HG03571 (cell line): ENCODE data around the gene CLN3.
"Not testable (repeated sequence)": the region's sequence is repeated elsewhere in the genome, so short reads cannot be mapped to it uniquely, and the experiment has no call there.

Experiments
- ATAC-seq: cut with Tn5 transposase; IDR thresholded peaks from one replicate; pipeline ENCODE4 v1.9.1; 2021; ENCODE audit not compliant: unreplicated experiment

The CLN3 gene

GRCh38 chr16:28514246-28514645 is 22.4 kb upstream of the CLN3 start:
- ATAC-seq: no peak

DNA sequence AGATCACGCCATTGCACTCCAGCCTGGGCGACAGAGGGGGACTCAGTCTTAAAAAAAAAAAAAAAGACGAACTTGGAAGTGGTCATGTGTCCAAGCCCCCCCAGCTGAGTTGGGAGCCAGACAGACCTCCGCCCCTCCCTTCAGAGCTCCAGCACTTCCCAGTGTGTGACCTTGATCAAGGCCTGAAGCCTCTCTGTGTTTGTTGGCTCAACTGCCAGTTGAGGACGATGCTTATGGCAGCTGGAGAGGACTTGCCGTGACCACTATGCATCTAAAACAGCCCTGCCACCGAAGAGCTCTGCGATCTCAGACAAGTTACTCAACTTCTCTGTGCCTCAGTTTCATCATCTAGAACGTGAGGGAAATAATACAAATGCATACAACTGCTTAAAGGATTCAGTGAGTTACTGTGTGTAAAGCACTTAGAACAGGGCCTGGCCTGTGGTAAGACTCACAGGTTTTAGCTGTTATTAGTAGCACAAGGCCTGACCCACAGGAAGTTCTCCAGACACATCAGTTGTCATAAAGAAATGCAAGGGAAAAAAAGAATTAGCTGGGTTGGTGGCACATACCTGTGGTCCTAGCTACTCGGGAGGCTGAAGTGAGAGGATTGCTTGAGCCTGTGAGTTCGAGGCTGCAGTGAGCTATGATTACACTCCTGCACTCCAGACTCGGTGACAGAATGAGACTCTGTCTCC is 21.8 kb upstream of the CLN3 start:
- no peak for ATAC-seq

DNA sequence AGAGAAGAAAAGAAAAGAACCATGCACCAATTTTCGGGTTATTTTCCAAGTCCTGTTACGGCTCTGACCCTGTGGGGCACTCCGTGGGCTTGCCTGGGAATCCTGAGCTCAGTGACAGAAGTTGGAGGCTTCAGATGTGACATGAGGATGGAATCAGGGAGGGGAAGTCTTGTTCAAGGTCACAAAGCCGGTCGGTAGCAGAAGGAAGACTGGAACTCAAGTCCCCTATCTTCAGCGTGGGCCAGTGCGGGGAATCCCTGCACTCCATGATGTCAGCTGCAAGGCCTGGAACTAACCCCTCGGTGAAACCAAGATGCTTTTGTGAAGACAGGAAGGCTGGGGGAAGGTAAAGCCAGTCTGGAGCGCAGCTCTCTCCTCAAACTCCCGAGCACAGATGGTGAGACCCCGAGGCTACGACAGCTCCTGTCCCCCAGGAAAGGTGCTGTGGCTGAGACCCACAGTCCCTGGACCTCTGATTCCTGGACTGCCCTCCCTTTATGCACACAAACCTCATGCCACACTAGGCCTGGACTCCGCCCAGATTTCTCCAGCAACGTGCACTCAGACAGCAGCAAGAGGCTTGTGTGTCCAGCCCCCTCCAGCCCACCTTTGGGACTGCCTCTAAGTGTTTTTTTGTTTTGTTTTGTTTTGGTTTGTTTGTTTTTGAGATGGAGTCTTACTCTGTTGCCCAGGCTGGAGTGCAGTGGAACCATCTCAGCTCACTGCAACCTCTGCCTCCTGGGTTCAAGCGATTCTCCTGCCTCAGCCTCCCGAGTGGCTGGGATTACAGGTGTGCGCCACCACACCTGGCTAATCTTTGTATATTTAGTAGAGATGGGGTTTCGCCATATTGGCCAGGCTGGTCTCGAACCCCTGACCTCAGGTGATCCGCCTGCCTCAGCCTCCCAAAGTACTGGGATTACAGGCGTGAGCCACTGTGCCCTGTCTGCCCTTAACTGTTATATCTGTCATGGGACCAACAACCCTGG is 20.2 kb upstream of the CLN3 start:
- no peak for ATAC-seq

GRCh38 chr16:28511031-28511430 is 19.2 kb upstream of the CLN3 start:
- ATAC-seq: no peak

DNA sequence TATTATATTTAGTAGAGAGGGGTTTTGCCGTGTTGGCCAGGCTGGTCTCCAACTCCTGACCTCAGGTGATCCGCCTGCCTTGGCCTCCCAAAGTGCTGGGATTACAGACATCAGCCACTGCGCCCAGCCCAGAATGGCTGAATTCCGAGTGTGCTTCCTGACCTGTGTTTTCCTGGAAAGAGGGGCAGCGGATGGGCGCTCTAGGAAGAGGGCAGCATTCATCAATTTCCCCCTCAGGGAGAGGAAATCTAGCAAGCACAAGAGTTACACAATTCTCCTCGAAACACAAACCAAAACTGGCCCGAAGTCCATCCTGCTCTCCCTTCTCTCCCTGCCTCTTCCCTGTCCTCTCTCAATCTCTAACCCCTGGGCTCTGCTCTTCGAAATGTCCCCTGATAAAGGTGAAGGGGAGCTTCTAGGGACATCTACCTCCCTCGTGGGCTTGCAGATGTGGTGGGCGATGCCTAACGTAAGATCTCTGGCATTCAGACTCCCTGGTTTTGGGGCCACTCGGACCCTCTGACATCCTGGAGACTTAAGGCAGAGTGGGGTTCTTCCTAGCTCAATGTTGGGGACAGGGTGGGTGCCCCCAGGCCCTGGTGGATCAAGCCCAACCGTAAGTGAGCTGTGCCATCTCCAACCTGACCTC is 13.7 kb upstream of the CLN3 start:
- ATAC-seq: no peak

DNA sequence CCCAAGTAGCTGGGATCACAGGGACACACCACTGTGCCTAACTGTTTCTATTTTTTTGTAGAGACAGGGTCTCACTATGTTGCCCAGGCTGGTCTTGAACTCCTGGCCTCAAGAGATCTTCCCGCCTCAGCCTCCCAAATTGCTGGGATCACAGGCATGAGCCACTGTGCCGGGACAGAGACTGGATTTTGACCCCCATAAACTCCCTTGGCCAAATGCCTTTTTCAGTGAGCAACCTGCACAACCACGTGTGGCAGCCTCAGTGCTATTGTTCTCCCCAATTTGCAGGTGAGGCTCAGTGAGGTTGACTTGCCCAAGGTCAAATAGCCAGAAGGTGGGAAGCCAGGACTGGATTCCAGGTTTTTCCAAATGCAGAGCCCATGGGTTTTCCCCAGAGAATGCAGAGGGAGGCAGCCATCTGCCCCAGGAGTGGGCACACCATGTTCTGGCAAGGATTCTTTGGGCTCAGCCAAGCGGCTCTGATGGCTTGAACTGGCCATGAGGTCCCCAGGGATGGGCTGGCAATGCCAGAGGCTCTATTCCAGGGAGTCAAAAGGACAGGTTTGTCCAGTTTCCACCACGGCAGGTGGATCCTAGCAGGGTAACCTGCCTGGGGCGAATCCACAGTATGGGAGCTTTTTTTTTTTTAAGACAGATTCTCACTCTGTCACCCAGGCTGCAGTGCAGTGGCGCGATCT is 13.0 kb upstream of the CLN3 start:
- no peak for ATAC-seq

DNA sequence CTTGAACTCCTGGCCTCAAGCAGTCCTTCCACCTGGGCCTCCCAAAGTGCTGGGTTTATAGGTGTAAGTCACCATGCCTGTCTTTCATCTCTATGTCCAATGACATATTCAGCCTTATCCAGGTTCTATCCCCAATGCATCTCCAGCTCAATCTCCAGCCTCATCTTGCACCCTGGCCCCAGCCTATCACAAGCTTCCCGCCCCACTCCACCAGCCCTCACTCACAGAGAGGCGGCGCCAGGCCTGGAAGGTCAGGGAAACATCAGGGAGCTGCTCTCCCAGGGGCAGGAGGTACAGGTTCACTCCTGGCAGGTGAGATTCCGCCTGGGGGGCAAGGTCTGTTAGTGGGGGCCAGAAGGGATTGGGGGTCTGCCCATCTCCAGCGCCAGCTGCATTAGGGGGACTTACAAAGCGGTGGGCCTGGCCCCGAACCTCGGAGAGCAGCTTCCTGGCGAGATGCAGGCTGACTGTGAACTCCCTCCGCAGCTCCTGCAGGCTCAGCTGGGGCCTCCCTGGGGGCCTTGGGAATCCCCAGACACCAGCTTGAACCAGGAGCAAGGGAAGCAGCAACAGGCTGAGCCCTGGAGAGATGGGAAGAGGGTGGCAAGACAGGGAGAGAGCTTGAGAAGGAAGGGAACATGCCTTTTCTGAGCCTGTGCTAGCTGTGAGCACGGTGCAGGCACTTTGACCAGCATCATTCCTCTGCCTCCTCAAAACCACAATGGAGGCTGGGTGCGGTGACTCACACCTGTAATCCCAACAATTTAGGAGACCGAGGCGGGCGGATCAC is 11.8 kb upstream of the CLN3 start:
- no peak for ATAC-seq

DNA sequence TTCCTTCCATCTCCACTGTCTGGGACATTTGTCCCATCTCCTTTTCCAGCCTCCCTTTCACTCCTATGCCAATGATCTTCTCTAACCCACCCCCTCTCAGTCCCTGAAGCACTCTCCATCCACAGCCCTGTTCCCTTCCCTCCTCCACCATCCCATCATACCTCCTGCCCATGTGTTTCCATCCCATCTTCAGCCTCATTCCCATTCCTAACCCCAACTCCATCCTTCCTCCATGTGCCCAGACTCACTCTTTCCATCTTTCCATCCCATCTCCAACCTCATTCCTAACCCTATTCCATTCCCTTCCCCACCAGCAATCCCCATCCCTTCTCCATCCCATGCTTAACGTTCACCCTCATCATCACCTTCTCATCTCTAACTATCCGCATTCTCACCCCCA is 10.4 kb upstream of the CLN3 start:
- no peak for ATAC-seq

- ATAC-seq: no peak
Observed at GRCh38 chr16:28501258-28502232, 9.7 kb upstream of the CLN3 start.

DNA sequence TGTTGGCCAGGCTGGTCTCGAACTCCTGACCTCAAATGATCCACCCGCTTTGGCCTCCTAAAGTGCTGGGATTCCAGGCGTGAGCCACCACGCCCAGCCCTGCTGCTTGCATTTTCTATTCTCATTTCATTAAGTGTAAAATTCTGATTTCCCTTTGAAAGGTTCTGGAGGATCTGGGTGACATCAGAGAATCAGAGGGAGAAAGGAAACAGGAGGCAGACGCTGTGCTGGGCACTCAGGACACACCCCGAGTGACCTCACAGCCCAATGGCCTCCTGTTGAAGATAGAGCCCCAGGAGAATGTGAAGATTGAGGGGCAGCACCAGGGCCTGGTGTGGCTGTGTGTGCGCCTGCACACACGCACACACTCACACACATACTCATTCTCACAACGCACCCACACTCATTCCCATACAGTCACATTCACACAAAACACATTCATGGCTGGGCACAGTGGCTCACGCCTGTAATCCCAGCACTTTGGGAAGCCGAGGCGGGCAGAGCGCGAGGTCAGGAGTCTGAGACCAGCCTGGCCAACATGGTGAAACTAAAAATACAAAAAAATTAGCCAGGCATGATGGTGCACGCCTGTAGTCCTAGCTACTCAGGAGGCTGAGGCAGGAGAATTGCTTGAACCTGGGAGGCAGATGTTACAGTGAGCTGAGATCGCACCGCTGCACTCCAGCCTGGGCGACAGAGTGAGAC is 8.8 kb upstream of the CLN3 start:
- ATAC-seq: not testable (repeated sequence)

DNA sequence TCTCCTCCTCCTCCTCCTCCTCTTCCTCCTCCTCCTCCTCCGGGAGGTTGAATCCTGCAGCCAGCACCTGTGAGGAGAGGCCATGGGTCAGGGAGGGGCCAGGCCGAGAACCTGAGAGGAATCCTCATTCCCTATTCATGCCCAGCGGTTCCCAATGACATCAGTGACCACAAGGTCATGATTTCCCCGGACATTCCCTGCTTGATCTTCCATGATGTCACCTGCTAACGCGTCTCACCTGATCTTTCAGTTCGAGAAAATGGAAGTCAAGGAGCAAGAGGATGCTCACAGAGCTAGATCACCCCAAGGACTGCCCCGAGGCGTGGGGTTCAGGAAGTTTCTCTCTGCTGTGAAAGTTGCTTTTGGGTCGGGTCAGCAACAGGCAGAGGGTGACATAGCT is 8.0 kb upstream of the CLN3 start:
- ATAC-seq: no peak

DNA sequence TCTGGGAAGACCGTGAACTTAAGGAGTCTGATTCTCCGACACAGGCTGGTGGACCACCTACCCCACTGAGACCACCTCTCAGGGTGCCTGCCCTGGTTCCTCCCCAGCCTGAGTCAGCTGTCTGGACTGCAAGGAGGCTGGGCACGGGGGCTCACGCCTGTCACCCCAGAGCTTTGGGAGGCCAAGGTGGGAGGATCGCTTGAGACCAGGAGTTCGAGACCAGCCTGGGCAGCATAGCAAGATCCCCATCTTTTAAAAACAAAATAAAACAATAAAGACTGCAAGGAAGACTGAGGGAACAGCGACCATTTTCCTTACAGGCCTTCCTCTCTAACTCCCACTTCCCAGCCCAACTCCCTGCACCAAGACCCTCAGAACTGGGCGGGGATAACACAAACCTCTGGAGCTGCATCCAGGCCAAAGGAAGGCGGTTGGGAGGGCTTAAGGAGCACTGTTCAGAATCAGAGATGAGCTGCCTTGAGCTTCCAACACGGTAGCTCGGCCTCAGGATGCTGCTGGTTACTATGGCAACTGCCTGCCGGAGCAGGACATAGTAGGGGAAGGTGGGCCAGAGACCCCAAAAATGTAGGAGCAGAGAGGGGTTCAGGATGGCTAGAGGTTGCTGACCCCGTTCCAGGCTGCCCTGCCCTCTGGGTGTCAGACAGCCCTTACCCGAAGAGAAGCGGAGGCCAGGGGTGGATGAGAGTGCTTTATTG is 7.0 kb upstream of the CLN3 start:
- ATAC-seq: no peak

DNA sequence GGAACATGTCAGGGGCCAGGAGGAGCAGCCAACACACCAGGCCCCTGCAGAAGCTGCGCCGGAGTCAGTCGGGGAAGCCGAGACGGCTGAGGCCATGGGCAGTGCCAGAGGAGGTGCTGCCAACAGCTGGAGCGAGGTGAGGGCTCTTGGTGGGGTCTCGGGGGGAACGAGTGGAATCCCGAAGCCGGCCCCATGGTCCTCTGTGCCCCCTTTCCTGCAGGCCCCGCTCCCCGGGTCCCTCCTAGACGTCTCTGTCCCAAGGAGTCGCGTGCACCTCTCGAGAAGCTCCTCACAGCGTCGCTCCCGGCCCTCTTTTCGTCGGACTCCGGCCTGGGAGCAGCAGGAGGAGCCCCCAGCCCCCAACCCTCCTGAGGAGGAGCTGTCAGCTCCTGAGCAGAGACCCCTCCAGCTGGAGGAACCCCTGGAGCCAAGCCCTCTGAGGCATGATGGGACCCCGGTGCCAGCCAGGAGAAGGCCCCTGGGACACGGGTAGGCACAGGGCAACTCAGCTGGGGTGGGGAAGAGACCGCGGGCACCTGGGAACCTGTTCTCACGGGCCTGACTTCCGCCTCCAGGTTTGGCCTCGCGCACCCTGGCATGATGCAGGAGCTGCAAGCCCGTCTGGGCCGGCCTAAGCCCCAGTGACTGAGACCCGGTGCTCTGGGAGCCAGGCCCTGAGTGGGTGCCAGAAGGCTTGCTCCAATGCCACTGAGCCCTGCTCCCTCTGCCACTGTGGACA is 6.2 kb upstream of the CLN3 start:
- no peak for ATAC-seq

DNA sequence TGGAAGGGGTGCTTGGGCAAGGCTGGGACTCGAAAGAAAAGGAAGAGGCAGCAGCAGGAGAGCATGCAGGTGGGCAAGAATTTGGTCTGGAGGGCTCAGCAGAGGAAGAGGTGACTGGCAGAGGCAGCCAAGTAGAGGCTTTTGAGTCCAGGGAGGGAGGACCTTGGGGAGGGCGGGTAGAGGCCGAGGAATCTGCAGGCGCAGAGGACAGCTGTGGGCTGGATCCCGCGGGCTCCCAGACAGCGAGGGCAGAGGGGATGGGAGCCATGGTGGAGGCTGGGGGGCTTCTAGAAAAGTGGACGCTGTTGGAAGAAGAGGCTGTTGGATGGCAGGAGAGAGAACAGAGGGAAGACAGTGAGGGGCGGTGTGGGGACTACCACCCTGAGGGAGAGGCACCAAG is 5.5 kb upstream of the CLN3 start:
- ATAC-seq: no peak

DNA sequence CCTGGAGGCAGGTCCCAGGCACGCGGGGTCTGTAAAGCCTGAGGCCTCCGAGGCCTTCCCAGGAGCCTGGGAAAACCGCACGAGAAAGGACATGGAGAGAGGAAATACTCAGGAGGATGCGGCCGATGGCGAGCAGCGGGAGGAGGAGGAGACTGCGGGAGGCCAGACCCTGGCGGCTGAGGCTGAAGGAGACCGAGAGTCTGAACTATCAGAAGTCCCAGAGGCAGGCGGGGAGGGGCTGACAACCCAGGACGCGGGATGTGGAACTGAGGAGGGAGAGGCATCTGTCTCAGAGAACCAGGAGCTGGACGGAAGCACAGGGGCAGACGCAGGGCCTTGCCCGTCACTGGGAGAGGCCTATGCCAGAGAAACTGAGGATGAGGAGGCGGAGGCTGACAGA is 5.0 kb upstream of the CLN3 start:
- no peak for ATAC-seq

GRCh38 chr16:28495795-28496749 is 4.2 kb upstream of the CLN3 start:
- no peak for ATAC-seq
